HG03442 (cell line): ENCODE data around the gene ODC1.
A peak's percentile ranks its signal among the peaks of the same experiment; 100 is the strongest.

Source experiments
- ATAC-seq: cut with Tn5 transposase; IDR thresholded peaks from one replicate; pipeline ENCODE4 v1.9.1; 2021; ENCODE audit warnings: mild to moderate bottlenecking, moderate library complexity; ENCODE audit not compliant: unreplicated experiment

The ODC1 gene

DNA sequence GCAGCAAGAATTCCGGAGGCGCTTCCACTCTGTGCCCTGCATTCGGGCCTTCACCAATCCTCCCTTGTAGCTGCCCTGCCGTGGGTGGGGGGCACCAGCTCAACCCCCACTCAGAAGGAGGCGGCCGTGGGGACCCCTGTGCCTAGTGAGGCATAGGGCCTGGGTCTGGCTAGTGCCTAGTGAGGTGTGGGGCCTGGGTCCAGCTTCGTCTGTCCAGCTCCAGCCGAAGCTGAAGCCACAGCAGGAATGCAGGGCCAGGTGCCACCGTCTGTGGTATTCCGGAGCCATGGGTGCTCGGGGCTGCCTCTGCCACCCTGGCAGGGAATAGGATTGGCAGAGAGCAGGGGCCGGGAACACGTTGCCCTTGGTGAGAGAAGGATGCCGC lies 12.3 kb downstream of the ODC1 start:
- no peak for ATAC-seq

DNA sequence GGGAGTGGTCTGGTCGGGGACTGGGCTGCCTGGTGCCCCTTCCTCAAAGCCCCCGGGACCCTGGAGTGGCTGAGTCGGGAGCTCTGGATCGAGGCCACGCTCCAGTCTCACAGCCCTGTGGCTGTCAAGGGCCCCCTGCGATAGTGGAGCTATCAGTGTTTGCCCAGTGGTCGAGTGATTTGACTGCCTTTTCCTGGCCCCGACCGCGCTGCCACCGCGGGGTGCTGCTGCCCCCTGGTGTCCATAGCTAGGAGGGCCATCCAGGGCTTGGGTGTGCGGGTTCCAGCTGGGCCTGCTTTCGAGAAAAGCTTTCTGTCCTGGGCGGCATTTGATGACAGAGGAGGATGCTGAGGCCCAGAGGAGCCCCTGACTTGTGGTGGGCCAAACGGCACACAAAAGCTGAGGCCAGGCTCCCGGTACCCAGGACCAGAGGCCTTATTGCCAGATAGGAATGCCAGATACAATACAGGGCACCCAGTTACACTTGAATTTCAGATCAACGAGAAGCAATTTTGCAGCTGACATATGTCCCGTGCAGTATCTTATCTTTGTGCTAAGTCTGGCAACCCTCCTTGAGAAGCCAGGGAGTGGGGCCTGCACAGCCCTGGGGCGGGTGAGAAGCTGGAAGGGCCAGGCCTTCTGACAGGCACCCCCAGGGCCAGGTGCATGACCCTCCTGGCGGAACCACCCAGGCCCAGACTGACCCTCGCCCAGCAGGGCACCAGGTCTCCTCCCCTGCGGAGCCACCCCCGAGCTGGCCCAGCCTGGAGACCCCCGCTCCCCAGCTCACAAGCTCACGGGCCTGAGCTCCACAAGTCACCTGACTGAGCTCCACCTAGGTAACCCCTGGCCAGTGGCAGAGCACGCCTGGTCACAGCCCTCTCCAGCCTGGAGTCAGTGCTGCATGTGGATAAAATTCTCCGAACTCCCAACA lies 13.0 kb downstream of the ODC1 start:
- ATAC-seq = peak; percentile 67

GRCh38 chr2:10433947-10434885 lies 13.9 kb downstream of the ODC1 start:
- no peak for ATAC-seq

- ATAC-seq = no peak
Observed at GRCh38 chr2:10433264-10433946, 14.7 kb downstream of the ODC1 start.

- ATAC-seq = no peak
Observed at GRCh38 chr2:10432311-10433181, 15.6 kb downstream of the ODC1 start.

GRCh38 chr2:10431797-10432196 lies 16.3 kb downstream of the ODC1 start:
- no peak for ATAC-seq

GRCh38 chr2:10430886-10431622 lies 17.1 kb downstream of the ODC1 start:
- ATAC-seq = no peak

DNA sequence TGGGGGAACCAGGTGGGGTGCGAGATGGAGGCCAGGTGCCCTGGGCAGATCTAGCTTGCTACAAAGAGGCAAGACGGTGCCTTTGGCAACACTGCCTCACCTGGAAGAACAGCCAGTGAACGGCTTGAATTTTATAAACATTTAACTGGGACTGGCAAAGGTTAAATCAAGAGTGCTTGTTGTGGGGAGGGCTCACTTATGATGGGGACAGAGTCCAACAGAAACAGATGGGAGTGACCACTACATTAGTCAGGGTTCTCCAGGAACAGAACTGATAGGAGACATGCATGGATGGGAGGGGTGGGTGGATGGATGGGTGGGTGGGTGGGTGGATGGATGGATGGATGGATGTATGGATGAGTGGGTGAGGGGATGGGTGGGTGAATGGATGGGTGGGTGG lies 19.2 kb downstream of the ODC1 start:
- no peak for ATAC-seq

DNA sequence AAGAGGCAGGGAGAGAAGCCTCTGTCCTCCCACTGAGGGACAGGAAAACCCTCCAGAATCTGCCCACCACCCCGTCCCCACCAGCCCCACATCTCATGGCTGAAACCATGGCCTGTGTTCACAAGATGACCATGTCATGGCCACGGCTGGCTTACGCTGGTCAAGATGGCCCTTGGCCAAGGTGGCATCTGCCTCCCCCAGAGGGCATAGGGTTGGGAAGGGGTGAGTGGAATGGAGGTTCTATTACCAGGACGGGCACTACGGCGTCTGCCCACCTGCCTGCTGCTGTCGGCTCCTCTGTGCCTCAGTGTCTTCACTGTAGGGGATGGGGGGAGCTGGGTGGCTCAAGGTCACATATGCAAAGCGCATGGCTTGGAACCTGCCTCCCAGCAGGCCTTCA lies 19.8 kb downstream of the ODC1 start:
- no peak for ATAC-seq

DNA sequence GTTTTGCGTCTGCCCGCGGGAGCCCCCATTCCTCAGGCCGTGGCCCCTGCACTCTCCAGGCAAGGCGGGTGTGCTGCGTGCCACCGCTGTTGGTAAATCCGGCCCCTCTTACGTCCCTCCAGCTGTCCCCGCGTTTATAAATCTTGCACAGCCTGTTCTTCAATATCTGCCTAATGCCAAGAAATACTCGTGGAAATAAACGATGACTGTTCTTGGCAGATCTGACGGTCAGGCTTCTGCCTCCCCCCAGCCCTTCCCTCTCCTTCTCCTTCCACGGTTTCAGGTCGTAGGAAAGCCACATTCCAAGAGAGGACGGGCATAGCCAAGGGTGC lies 20.5 kb downstream of the ODC1 start:
- no peak for ATAC-seq

DNA sequence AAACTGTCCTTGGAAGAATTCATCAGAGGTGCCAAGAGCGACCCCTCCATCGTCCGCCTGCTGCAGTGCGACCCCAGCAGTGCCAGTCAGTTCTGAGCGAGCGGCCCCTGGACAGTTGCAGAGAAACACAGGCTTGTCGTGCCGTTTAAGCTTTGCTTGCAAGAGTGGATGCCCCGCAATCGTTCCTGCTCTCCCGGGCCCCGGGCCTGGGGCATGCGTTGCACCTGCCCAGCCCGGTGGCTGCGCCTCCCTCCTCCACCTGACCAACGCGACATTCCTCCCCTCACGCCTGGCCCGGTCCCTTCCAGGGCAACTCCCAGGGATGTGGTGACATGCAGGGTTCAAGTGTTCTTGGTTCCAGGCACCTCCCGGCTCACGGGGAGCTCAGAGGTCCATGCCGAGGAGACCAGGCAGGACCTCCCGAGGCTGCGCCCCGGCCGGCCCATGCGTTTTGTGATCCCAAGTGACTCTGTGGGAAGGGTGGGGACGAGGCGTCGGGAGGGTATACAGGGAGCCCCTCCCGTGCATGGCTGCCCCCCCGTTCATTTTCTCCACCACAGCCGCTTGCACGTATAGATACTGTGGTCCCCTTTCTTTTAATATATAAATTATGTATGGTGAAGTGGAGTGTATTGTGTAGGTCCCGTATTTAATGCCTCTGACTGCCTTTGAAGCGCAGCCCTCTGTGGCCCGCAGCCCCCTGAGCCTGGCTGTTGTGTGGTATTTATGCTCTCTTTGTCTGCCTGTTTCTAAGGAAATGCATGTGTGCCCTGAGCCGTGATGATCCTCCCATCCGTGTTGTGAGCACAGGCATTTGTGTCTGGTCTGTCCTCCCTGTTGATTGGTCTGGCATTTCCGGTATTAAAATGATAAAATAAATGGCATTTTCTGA lies 21.2 kb downstream of the ODC1 start:
- no peak for ATAC-seq

DNA sequence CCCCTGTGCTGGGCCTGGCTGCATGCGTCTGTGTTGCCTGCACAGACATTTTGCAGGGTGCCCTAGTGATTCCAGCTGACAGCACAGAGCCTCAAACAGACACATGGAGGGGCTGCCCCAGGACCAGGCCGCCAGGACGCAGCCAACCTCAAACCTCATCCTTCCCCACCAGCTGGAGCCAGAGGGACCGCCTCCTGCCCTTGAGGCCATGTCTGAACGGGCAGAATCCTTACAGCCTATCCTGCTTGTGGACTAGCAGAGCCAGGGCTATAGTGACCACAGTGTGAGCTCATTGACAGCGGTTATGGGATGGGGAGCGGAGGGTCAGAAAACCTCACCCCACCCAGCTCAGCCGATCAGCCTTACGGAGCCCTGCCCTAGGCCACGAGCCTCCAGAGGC lies 22.4 kb downstream of the ODC1 start:
- no peak for ATAC-seq

- no peak for ATAC-seq
Observed at GRCh38 chr2:10424916-10425505, 23.1 kb downstream of the ODC1 start.

GRCh38 chr2:10424051-10424450 lies 24.1 kb downstream of the ODC1 start:
- no peak for ATAC-seq

GRCh38 chr2:10423400-10423774 lies 24.7 kb downstream of the ODC1 start:
- ATAC-seq = no peak

- no peak for ATAC-seq
Observed at GRCh38 chr2:10422732-10423399, 25.3 kb downstream of the ODC1 start.

GRCh38 chr2:10422251-10422650 lies 25.9 kb downstream of the ODC1 start:
- no peak for ATAC-seq
